PC-9 (cell line): ENCODE results near the gene ZC2HC1B. TPM values are rescaled to one million over a fixed set of nuclear protein-coding genes. Genes with fewer than 3 reads are reported as not detected.

ENCODE experiments used
- BruUV-seq: library from RNA; stranded (reverse); fragments of 400-500 nt; replicated peaks from 2 replicates; lab custom pipeline; 2021; lab: Mats Ljungman, UMichigan
- CTCF ChIA-PET: fragments of 300-600 bp; sonication (Branson Sonifier 250); formaldehyde crosslinking; loops from one replicate; lab custom pipeline; 2022; ENCODE audit warnings: antibody characterized with exemption; lab: Charles Lee
- POLR2A ChIA-PET: fragments of 300-600 bp; sonication (Branson Sonifier 250); formaldehyde crosslinking; loops from one replicate; lab custom pipeline; 2022; ENCODE audit warnings: antibody characterized with exemption; ENCODE audit not compliant: unreplicated experiment; lab: Charles Lee
- DNase-seq, 2 experiments: peaks; one replicate each; pipeline versions ENCODE4 v3.0.0 to v3.0.0-alpha.2; 2015 to 2022; ENCODE audit warnings: mixed read lengths in 1 of 2
- H2AFZ ChIP-seq: fragments of 200-600 bp; sonication (generic); 2 replicates; pipeline ENCODE4 v1.8.1; 2017; ENCODE audit warnings: antibody characterized with exemption
- H3F3A ChIP-seq: fragments of 200-600 bp; sonication (generic); 2 replicates; pipeline ENCODE4 v1.8.1; 2017; ENCODE audit warnings: antibody characterized with exemption, mild to moderate bottlenecking, low read depth; ENCODE audit not compliant: insufficient read depth
- H3K27ac ChIP-seq: fragments of 200-600 bp; sonication (generic); 2 replicates; pipeline ENCODE4 v1.6.1; 2016; ENCODE audit warnings: mixed run types
- H3K27me3 ChIP-seq: fragments of 200-600 bp; sonication (generic); 2 replicates; pipeline ENCODE4 v1.6.1; 2016; ENCODE audit warnings: low read depth, mixed run types; ENCODE audit not compliant: insufficient read depth
- H3K36me3 ChIP-seq: fragments of 200-600 bp; sonication (generic); 2 replicates; pipeline ENCODE4 v1.6.1; 2016; ENCODE audit warnings: low read depth, mixed run types
- H3K4me1 ChIP-seq: fragments of 200-600 bp; sonication (generic); replicated peaks from 2 replicates; pipeline ENCODE4 v1.6.1; 2016; ENCODE audit warnings: mixed run types; ENCODE audit not compliant: insufficient read depth
- H3K4me2 ChIP-seq: fragments of 200-600 bp; sonication (generic); 2 replicates; pipeline ENCODE4 v1.6.1; 2017; ENCODE audit warnings: mixed run types
- H3K4me3 ChIP-seq: fragments of 200-600 bp; sonication (generic); 2 replicates; pipeline ENCODE4 v1.6.1; 2016; ENCODE audit warnings: mixed run types
- H3K79me2 ChIP-seq: fragments of 200-600 bp; sonication (generic); 2 replicates; pipeline ENCODE4 v1.6.1; 2017; ENCODE audit warnings: low read depth, mixed run types
- H3K9me2 ChIP-seq: fragments of 200-600 bp; sonication (generic); 2 replicates; pipeline ENCODE4 v1.8.1; 2017; ENCODE audit warnings: mild to moderate bottlenecking; ENCODE audit not compliant: insufficient read depth
- H3K9me3 ChIP-seq: fragments of 200-600 bp; sonication (generic); 2 replicates; pipeline ENCODE4 v1.8.1; 2016; ENCODE audit warnings: low read depth; ENCODE audit not compliant: insufficient read depth
- H4K20me1 ChIP-seq: fragments of 200-600 bp; sonication (generic); 2 replicates; pipeline ENCODE4 v1.8.1; 2017; ENCODE audit not compliant: insufficient read depth
- CTCF ChIP-seq: fragments of 200-600 bp; sonication (generic); conservative IDR thresholded peaks from 2 replicates; pipeline ENCODE4 v1.6.1; 2017; ENCODE audit warnings: mixed run types, antibody characterized with exemption, mild to moderate bottlenecking, moderate library complexity
- EZH2 ChIP-seq: fragments of 200-600 bp; sonication (generic); IDR thresholded peaks from 2 replicates; pipeline ENCODE4 v1.8.0; 2017; ENCODE audit warnings: antibody characterized with exemption, low read depth
- intact Hi-C: fragments of 100-400 bp; cut with micrococcal nuclease; formaldehyde crosslinking; loops from one replicate; pipeline ENCODE4 v1.10.0; 2022; ENCODE audit not compliant: unreplicated experiment
- total RNA-seq: library from RNA; stranded (reverse); gene quantifications from 2 replicates; pipeline ENCODE4 v1.2.3, GENCODE V29; 2021

The ZC2HC1B gene
- total RNA-seq, 1 experiment from 2014 or later: not detected

DNA sequence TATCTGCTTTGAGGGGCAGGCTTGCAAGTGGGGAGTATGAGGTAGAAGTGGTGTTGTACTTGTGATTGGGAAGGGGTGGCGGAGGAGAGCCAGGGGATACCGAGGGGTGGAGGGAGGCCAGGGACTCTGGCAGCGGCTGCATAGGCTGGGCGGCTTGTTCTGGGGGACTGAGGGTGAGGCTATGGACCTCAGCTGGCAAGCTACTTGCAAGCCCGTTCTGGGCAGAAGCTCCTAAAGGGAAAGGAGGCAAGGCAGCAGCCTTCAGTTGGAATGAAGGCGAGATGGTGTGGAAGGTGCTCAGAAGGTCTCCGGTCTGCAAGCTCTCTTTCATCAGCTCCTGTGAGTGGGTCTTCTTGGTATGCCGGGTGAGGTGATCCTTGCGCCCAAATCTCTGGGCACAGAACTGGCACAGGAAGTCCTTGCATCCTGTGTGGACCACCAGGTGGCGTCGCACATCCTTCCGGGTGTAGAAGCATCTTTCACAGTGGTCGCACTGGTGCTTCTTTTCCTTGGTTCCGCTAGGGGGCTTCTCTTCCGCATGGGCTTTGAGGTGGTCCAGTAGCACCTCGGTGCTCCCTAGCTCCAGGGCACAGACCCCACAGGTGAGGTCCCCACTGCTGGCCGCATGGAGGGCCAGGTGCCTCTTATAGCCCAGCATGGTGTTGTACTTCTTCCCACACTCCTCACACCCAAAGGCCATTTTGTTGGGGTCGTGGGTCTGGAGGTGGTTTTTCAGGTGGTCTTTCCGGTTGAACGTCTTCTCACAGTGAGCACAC lies 77.8 kb downstream of the ZC2HC1B start:
- Histone ChIP-seq H3K4me3 (no peak overlapping the region), H2AFZ (no peak overlapping the region), H3K79me2 (no peaks in the 10 kb centered on the region), H3K9me3 (peaks cover 5% of the 10 kb centered on the region; the same call in 1 of the 2 replicates), H3K27me3 (no peaks in the 10 kb centered on the region), H3K27ac (no peak overlapping the region), H4K20me1 (no peaks in the 10 kb centered on the region), H3K9me2 (no peaks in the 10 kb centered on the region), H3K4me2 (no peak overlapping the region), H3F3A (no peaks in the 10 kb centered on the region), H3K4me1 (no peaks in the 10 kb centered on the region), H3K36me3 (no peaks in the 10 kb centered on the region)
- no TSS peak for BruUV-seq
- TF ChIP-seq EZH2 (no peak), CTCF (peak; percentile 64)
- ChIA-PET POLR2A (no interaction called here), CTCF (interaction anchor here (1.6 kb wide), 1 partner anchor 71 kb away, joined by 5 read pairs; no protein-coding TSS in a partner anchor)
- DNase-seq: peak in 1 of 2 experiments; percentile 26
- intact Hi-C loops: loop anchor here (5.0 kb wide), 1 partner anchor 65 kb away; the partner anchor contains the start of gene PLAGL1

DNA sequence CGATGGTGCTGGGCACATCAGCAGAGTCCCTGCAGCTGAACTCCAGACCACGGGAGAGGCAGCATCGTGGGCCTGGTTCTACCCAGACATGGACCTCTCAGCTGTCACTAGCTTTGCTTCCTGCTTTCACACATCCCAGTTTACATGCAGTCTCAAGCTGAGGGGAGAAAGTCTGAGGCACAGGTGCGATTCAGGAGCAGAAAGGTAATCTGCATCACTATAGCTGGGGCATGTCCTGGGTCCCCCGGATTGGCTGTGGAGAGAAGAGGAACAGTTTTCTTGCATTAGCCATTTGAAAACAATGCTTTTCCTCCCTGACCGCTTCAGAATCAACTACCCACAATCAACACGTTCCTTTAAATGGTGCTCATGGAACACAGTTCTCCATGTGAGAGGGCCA lies 83.9 kb downstream of the ZC2HC1B start:
- no peaks in the 10 kb centered on the region for H3K4me1 ChIP-seq
- no peak for TF ChIP-seq CTCF
- TF ChIP-seq EZH2: no peak
- intact Hi-C loops: no loop called here
- H3K4me3 ChIP-seq: no peak overlapping the region
- no peak for DNase-seq
- H3K27ac ChIP-seq: no peak overlapping the region
- H3K79me2 ChIP-seq: no peaks in the 10 kb centered on the region
- H3K27me3 ChIP-seq: no peaks in the 10 kb centered on the region
- no peaks in the 10 kb centered on the region for H3K9me2 ChIP-seq
- no peaks in the 10 kb centered on the region for H3F3A ChIP-seq
- no TSS peak for BruUV-seq
- no peak overlapping the region for H3K4me2 ChIP-seq
- CTCF ChIA-PET: no interaction called here
- POLR2A ChIA-PET: no interaction called here
- no peaks in the 10 kb centered on the region for H3K36me3 ChIP-seq
- peaks cover 5% of the 10 kb centered on the region; the same call in 1 of the 2 replicates for H3K9me3 ChIP-seq
- H4K20me1 ChIP-seq: no peaks in the 10 kb centered on the region
- no peak overlapping the region for H2AFZ ChIP-seq

DNA sequence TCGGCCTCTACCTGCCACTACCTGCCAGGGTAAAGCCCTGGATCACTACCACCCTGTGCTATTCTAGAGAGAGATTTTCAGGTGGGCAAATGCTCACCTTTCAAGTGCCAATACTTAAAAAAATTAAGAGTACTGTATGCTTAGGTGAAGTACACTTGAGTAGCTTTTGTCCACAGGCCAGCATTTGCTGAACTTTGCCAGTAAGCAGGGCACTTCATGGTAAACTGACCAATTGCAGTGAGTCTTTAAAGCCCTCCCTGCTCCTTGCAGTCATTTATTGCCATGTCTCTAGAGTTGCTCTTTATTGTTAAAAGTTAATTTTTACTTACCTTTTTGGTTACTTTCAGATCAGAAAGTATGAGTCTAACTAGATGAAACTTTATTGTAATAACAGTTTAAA lies 85.3 kb downstream of the ZC2HC1B start:
- no peak for DNase-seq
- Histone ChIP-seq H3K36me3 (no peaks in the 10 kb centered on the region), H3K4me3 (no peak overlapping the region), H3K4me2 (no peak overlapping the region), H3F3A (no peaks in the 10 kb centered on the region), H3K27me3 (no peaks in the 10 kb centered on the region), H2AFZ (no peak overlapping the region), H3K79me2 (no peaks in the 10 kb centered on the region), H3K9me2 (no peaks in the 10 kb centered on the region), H3K27ac (no peak overlapping the region), H3K9me3 (peaks cover 5% of the 10 kb centered on the region; the same call in 1 of the 2 replicates), H3K4me1 (no peaks in the 10 kb centered on the region), H4K20me1 (no peaks in the 10 kb centered on the region)
- intact Hi-C loops: no loop called here
- ChIA-PET CTCF (interaction anchor here (0.6 kb wide), 1 partner anchor 18 kb away, joined by 13 read pairs; no protein-coding TSS in a partner anchor), POLR2A (no interaction called here)
- BruUV-seq: no TSS peak
- TF ChIP-seq CTCF (no peak), EZH2 (no peak)
